Endothelial cell of umbilical vein (primary cell): ENCODE data around the gene ALK. TPM values are rescaled to one million over a fixed set of nuclear protein-coding genes. Genes with fewer than 3 reads are reported as not detected.
A peak's percentile ranks its signal among the peaks of the same experiment; 100 is the strongest.

Experiments used
- BruUV-seq: library from RNA; stranded (reverse); fragments of 400-500 nt; replicated peaks from 2 replicates; lab custom pipeline; 2021; lab: Mats Ljungman, UMichigan
- CTCF ChIA-PET: fragments of 300-600, 350-600 bp; sonication (Branson Sonifier 250); formaldehyde crosslinking; loops from one replicate; lab custom pipeline; 2021; ENCODE audit warnings: antibody characterized with exemption, inconsistent platforms; lab: Charles Lee
- POLR2A ChIA-PET: fragments of 300-600, 350-600 bp; sonication (Branson Sonifier 250); formaldehyde crosslinking; loops from one replicate; lab custom pipeline; 2021; ENCODE audit warnings: antibody characterized with exemption, inconsistent platforms; lab: Charles Lee
- DNase-seq: peaks from one replicate; pipeline ENCODE4 v3.0.0-alpha.2; 2011; ENCODE audit warnings: low read depth, low spot score
- FAIRE-seq: peaks from 2 replicates; lab custom pipeline; 2011; peaks lifted over from hg19 to GRCh38; lab: Jason Lieb, UNC
- H2AFZ ChIP-seq: 2 replicates; pipeline ENCODE4 v1.6.0; 2012; ENCODE audit warnings: low read depth, low read length, control low read depth, inconsistent platforms
- H3K27ac ChIP-seq: 2 replicates; pipeline ENCODE4 v1.5.1; 2011; ENCODE audit warnings: low read depth, mild to moderate bottlenecking, control low read depth, low read length, moderate library complexity; ENCODE audit not compliant: insufficient read depth
- H3K27me3 ChIP-seq, 2 experiments: 2 replicates each; pipeline versions ENCODE4 v1.6.0 to v1.6.1; 2011; ENCODE audit warnings: low read length in 2 of 2, mixed read lengths in 1 of 2; ENCODE audit not compliant: control insufficient read depth in 2 of 2, insufficient read depth in 2 of 2
- H3K36me3 ChIP-seq, 2 experiments: 2 replicates in 1 of 2; 3 replicates in 1 of 2; pipeline ENCODE4 v1.5.1; 2011; ENCODE audit warnings: low read length in 2 of 2, mild to moderate bottlenecking in 1 of 2, moderate library complexity in 1 of 2; ENCODE audit not compliant: control insufficient read depth in 2 of 2, insufficient read depth in 2 of 2; ENCODE audit errors: extremely low read depth in 1 of 2
- H3K4me1 ChIP-seq: 3 replicates; pipeline ENCODE4 v1.5.1; 2011; ENCODE audit warnings: mild to moderate bottlenecking, low read length; ENCODE audit not compliant: control insufficient read depth, insufficient read depth; ENCODE audit errors: extremely low read depth
- H3K4me2 ChIP-seq: 2 replicates; pipeline ENCODE4 v1.6.1; 2011; ENCODE audit warnings: low read length, control low read depth, mixed read lengths; ENCODE audit not compliant: insufficient read depth
- H3K4me3 ChIP-seq, 3 experiments: fragments of 200-600 bp in 1 of 3; sonication (generic), shearing (Covaris generic) in 1 of 3; replicated peaks in 1 of 3; 2 replicates each; pipeline ENCODE4 v1.5.1; 2011 to 2016; ENCODE audit warnings: control low read depth in 3 of 3, low read length in 3 of 3, mild to moderate bottlenecking in 2 of 3, inconsistent platforms in 1 of 3, low read depth in 1 of 3, moderate library complexity in 1 of 3; ENCODE audit not compliant: insufficient read depth in 1 of 3
- H3K79me2 ChIP-seq: 2 replicates; pipeline ENCODE4 v1.6.0; 2012; ENCODE audit warnings: low read length, inconsistent platforms; ENCODE audit not compliant: control insufficient read depth, insufficient read depth
- H3K9ac ChIP-seq: replicated peaks from 2 replicates; pipeline ENCODE3; 2011; ENCODE audit warnings: low read length, control low read depth; ENCODE audit not compliant: insufficient read depth; ENCODE audit errors: extremely low read depth
- H3K9me1 ChIP-seq: replicated peaks from 3 replicates; pipeline ENCODE4 v1.6.0; 2011; ENCODE audit warnings: mild to moderate bottlenecking, low read length; ENCODE audit not compliant: control insufficient read depth, insufficient read depth; ENCODE audit errors: extremely low read depth
- H3K9me3 ChIP-seq: replicated peaks from 2 replicates; pipeline ENCODE4 v1.5.1; 2012; ENCODE audit warnings: low read length, inconsistent platforms; ENCODE audit not compliant: control insufficient read depth, insufficient read depth
- H4K20me1 ChIP-seq: replicated peaks from 2 replicates; pipeline ENCODE3; 2011; ENCODE audit warnings: mild to moderate bottlenecking, low read length; ENCODE audit not compliant: control insufficient read depth, insufficient read depth; ENCODE audit errors: extremely low read depth
- CTCF ChIP-seq, 2 donors: IDR thresholded peaks; 1 replicate in 1 of 2; 2 replicates in 1 of 2; pipeline ENCODE4 v1.5.1; 2011; ENCODE audit warnings: low read length in 2 of 2, mild to moderate bottlenecking in 2 of 2, moderate library complexity in 2 of 2, control low read depth in 1 of 2, inconsistent platforms in 1 of 2, low read depth in 1 of 2; ENCODE audit not compliant: insufficient read depth in 1 of 2; ENCODE audit errors: extremely low read depth in 1 of 2
- EZH2 ChIP-seq: IDR thresholded peaks from 2 replicates; pipeline ENCODE4 v1.6.1; 2012; ENCODE audit warnings: borderline replicate concordance, low read depth, mild to moderate bottlenecking, moderate library complexity, low read length, inconsistent platforms; ENCODE audit not compliant: severe bottlenecking
- FOS ChIP-seq: IDR thresholded peaks from 2 replicates; pipeline ENCODE4 v1.6.1; 2011; ENCODE audit warnings: mild to moderate bottlenecking, low read length, moderate library complexity, borderline replicate concordance; ENCODE audit not compliant: insufficient read depth
- GATA2 ChIP-seq: IDR thresholded peaks from 2 replicates; pipeline ENCODE4 v1.7.0; 2011; ENCODE audit warnings: low read depth, mild to moderate bottlenecking, moderate library complexity, mixed read lengths, low read length; ENCODE audit not compliant: insufficient read length, insufficient read depth
- JUN ChIP-seq: IDR thresholded peaks from 2 replicates; pipeline ENCODE4 v1.6.1; 2011; ENCODE audit warnings: borderline replicate concordance, low read depth; ENCODE audit not compliant: insufficient read length, insufficient read depth
- MAX ChIP-seq: IDR thresholded peaks from 2 replicates; pipeline ENCODE4 v1.6.1; 2011; ENCODE audit not compliant: insufficient read depth, insufficient read length
- MYC ChIP-seq: IDR thresholded peaks from one replicate; pipeline ENCODE4 v1.6.1; 2011; ENCODE audit warnings: mild to moderate bottlenecking, low read depth, low read length
- POLR2A ChIP-seq: IDR thresholded peaks from 2 replicates; pipeline ENCODE4 v1.6.1; 2012; ENCODE audit warnings: low read depth, mild to moderate bottlenecking, control low read depth, low read length
- POLR2AphosphoS5 ChIP-seq: IDR thresholded peaks from 2 replicates; pipeline ENCODE4 v1.6.1; 2012; ENCODE audit warnings: low read depth, mild to moderate bottlenecking, control low read depth, low read length, moderate library complexity; ENCODE audit not compliant: insufficient read depth
- dilution Hi-C: fragments of 300-500 bp; cut with MboI; formaldehyde crosslinking; loops from one replicate; pipeline ENCODE4 v1.15.0; 2019; ENCODE audit warnings: low sequenced_read_pairs; ENCODE audit not compliant: extremely low pct_ligation_motif_present
- intact Hi-C: fragments of 100-400 bp; cut with micrococcal nuclease; formaldehyde crosslinking; loops from one replicate; pipeline ENCODE4 v1.10.0; 2022
- polyA plus RNA-seq, 4 experiments: library from polyadenylated mRNA; depleted of rRNA in 3 of 4; stranded (reverse) in 3 of 4; unstranded in 1 of 4; fragments of >200 nt; gene quantifications; 2 replicates each; pipeline versions ENCODE4 v1.2.1 to v1.2.3, GENCODE V29; 2011 to 2012; ENCODE audit warnings: missing spikeins in 1 of 4
- total RNA-seq: library from RNA; stranded (reverse); gene quantifications from 2 replicates; pipeline ENCODE4 v1.2.3, GENCODE V29; 2021

ALK gene
- total and polyA plus RNA-seq, 2 donors (not counting 3 experiments of a cell fraction or from before 2014, with no cell fraction given) = not detected

GRCh38 chr2:29223851-29224692, 697.3 kb downstream of the ALK start:
- Histone ChIP-seq H3K4me3 (no peak overlapping the region), H3K27me3 (peaks cover 0 to 1% of the 10 kb centered on the region in 2 experiments), H3K9ac (no peak overlapping the region), H3K27ac (no peak overlapping the region), H4K20me1 (no peaks in the 10 kb centered on the region), H3K9me1 (no peaks in the 10 kb centered on the region), H3K9me3 (no peaks in the 10 kb centered on the region), H3K4me2 (no peak overlapping the region), H3K4me1 (no peaks in the 10 kb centered on the region), H3K79me2 (no peaks in the 10 kb centered on the region), H3K36me3 (no peaks in the 10 kb centered on the region), H2AFZ (no peak overlapping the region)
- ChIA-PET POLR2A (no interaction called here), CTCF (no interaction called here)
- peak; percentile 6 for DNase-seq
- TF ChIP-seq EZH2 (no peak), MYC (no peak), GATA2 (no peak), FOS (no peak), POLR2A (no peak), JUN (no peak), MAX (no peak), CTCF (IDR thresholded peaks at IDR 0.05; ENCODE audit: extremely low read depth in 1 of 2, insufficient read depth in 1 of 2, low read depth in 1 of 2, low read length in 2 of 2) (no peak), POLR2AphosphoS5 (no peak)
- dilution Hi-C loops = no loop called here
- no TSS peak for BruUV-seq
- intact Hi-C loops = no loop called here
- FAIRE-seq = no peak
